ENCODE measurements around the gene SCML2.
"Not testable (repeated sequence)": the region's sequence is repeated elsewhere in the genome, so short reads cannot be mapped to it uniquely, and the experiment has no call there.

SCML2 gene

GRCh38 chrX:18354369-18355223 is at the start of gene SCML2:
Gene SCML2 (minus strand): TSS chrX:18354688. CDS start chrX:18334071, 20,617 bp downstream.
- no peak for DNase-seq

- DNase-seq = no peak
Measured at GRCh38 chrX:18401848-18402213, 47.3 kb upstream of the SCML2 start.

GRCh38 chrX:18394477-18394876 is 40.0 kb upstream of the SCML2 start:
- no peak for DNase-seq

GRCh38 chrX:18390941-18391538 is 36.6 kb upstream of the SCML2 start:
- DNase-seq = peak; percentile 1

- no peak for DNase-seq
Measured at GRCh38 chrX:18389966-18390365, 35.5 kb upstream of the SCML2 start.

GRCh38 chrX:18377796-18378195 is 23.3 kb upstream of the SCML2 start:
- no peak for DNase-seq

GRCh38 chrX:18375131-18375805 is 20.8 kb upstream of the SCML2 start:
- not testable (repeated sequence) for DNase-seq

- not testable (repeated sequence) for DNase-seq
Measured at GRCh38 chrX:18369096-18369495, 14.6 kb upstream of the SCML2 start.

- DNase-seq = no peak
Measured at GRCh38 chrX:18368402-18368801, 13.9 kb upstream of the SCML2 start.

- DNase-seq = no peak
Measured at GRCh38 chrX:18360867-18361266, 6.4 kb upstream of the SCML2 start.

- DNase-seq = no peak
Measured at GRCh38 chrX:18353931-18354368, 538 bp downstream of the SCML2 start.

- no peak for DNase-seq
Measured at GRCh38 chrX:18351784-18352183, 2.7 kb downstream of the SCML2 start.

- no peak for DNase-seq
Measured at GRCh38 chrX:18348047-18348446, 6.4 kb downstream of the SCML2 start.

GRCh38 chrX:18309401-18309800 is 45.1 kb downstream of the SCML2 start:
- DNase-seq = no peak

- DNase-seq = no peak
Measured at GRCh38 chrX:18297251-18297650, 57.2 kb downstream of the SCML2 start.

- no peak for DNase-seq
Measured at GRCh38 chrX:18294893-18295292, 59.6 kb downstream of the SCML2 start.

- DNase-seq = no peak
Measured at GRCh38 chrX:18291006-18291545, 63.4 kb downstream of the SCML2 start.

GRCh38 chrX:18290200-18290599 is 64.3 kb downstream of the SCML2 start:
- DNase-seq = no peak

- DNase-seq = no peak
Measured at GRCh38 chrX:18288716-18289115, 65.8 kb downstream of the SCML2 start.

GRCh38 chrX:18286322-18286831 is 68.1 kb downstream of the SCML2 start:
- no peak for DNase-seq

- no peak for DNase-seq
Measured at GRCh38 chrX:18278449-18278848, 76.0 kb downstream of the SCML2 start.

- DNase-seq = no peak
Measured at GRCh38 chrX:18272222-18272621, 82.3 kb downstream of the SCML2 start.

GRCh38 chrX:18271725-18272124 is 82.8 kb downstream of the SCML2 start:
- DNase-seq = no peak
